ENCODE measurements around the gene KRTCAP2. TPM values are rescaled to one million over a fixed set of nuclear protein-coding genes. Genes with fewer than 3 reads are reported as not detected.

The KRTCAP2 gene
- total RNA-seq, 1 donor = 65.6 TPM

- no peak for DNase-seq (ENCODE audit: low read depth)
- TF ChIP-seq CTCF (IDR thresholded peaks at IDR 0.05; ENCODE audit: insufficient read depth, low read depth, low read length) = no peak
- no peak overlapping the region for H3K4me3 ChIP-seq (ENCODE audit: low read depth, low read length)
These were observed 5.5 kb upstream of the KRTCAP2 start for GRCh38 chr1:155178441-155179111.

GRCh38 chr1:155177918-155178281, 4.8 kb upstream of the KRTCAP2 start:
- H3K4me3 ChIP-seq (ENCODE audit: low read depth, low read length) = no peak overlapping the region
- no peak for DNase-seq (ENCODE audit: low read depth)
- no peak for TF ChIP-seq CTCF (IDR thresholded peaks at IDR 0.05; ENCODE audit: insufficient read depth, low read depth, low read length)

GRCh38 chr1:155177192-155177917, 4.3 kb upstream of the KRTCAP2 start:
- DNase-seq (ENCODE audit: low read depth) = no peak
- TF ChIP-seq CTCF (IDR thresholded peaks at IDR 0.05; ENCODE audit: insufficient read depth, low read depth, low read length) = no peak
- no peak overlapping the region for H3K4me3 ChIP-seq (ENCODE audit: low read depth, low read length)

- peak; percentile 65 for DNase-seq (ENCODE audit: low read depth)
- H3K4me3 ChIP-seq (ENCODE audit: low read depth, low read length) = no peak overlapping the region
- peak; percentile 89 for TF ChIP-seq CTCF (IDR thresholded peaks at IDR 0.05; ENCODE audit: insufficient read depth, low read depth, low read length)
These were observed 3.5 kb upstream of the KRTCAP2 start for GRCh38 chr1:155176544-155177071.

GRCh38 chr1:155175927-155176371, 2.8 kb upstream of the KRTCAP2 start:
- no peak for TF ChIP-seq CTCF (IDR thresholded peaks at IDR 0.05; ENCODE audit: insufficient read depth, low read depth, low read length)
- H3K4me3 ChIP-seq (ENCODE audit: low read depth, low read length) = no peak overlapping the region
- DNase-seq (ENCODE audit: low read depth) = no peak

- no peak overlapping the region for H3K4me3 ChIP-seq (ENCODE audit: low read depth, low read length)
- no peak for DNase-seq (ENCODE audit: low read depth)
- no peak for TF ChIP-seq CTCF (IDR thresholded peaks at IDR 0.05; ENCODE audit: insufficient read depth, low read depth, low read length)
These were observed 2.3 kb upstream of the KRTCAP2 start for GRCh38 chr1:155175281-155175926.
